SH-SY5Y (cell line): ENCODE results near the gene TRIM8.

ENCODE experiments used
- GATA2 ChIP-seq: IDR thresholded peaks from 2 replicates; pipeline ENCODE4 v1.6.1; 2011; ENCODE audit warnings: mild to moderate bottlenecking, low read depth, low read length
- GATA3 ChIP-seq: IDR thresholded peaks from 2 replicates; pipeline ENCODE4 v1.6.1; 2011; ENCODE audit warnings: low read depth, mild to moderate bottlenecking, low read length, moderate library complexity

Gene TRIM8

DNA sequence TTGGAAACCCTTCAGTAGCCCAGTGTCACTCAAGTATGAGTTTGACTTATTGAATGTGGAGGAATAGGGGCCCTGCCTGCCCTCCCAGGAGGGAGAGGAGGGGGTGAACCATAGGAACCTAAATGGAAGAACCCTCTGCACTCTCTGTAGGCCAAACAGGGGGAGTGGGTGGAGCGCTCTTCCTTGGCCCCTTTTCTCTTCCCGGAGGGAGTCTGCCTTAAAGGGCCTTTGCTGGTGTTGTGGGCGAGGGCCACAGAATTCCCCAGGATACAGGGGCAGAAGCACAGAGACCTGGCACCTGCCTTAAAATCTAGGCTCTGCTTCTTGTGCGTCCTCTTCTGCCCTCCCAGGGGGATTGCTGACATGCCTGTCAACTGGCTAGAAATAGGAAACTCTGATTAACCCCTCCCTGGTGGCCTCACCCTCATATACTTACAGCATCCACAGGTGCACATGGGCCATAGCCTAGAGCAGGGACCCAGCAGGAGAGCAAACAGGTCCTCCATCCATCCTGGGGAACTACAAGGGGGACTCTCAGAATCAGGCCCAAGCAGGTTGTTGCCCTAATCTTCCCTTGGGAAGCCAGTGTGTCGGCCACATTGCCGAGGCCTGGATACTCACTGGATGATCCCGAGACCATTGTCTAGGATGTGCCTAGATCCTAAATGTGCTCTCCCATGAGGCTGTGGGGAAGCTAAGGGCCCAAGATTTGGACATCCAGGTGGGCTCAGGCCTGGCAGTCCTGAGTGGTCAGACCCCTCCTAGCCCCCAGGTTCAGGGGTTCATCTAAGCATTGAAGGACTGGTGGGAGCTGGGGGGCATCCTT lies 3.4 kb downstream of the TRIM8 start:
- TF ChIP-seq GATA2 (no peak), GATA3 (no peak)

DNA sequence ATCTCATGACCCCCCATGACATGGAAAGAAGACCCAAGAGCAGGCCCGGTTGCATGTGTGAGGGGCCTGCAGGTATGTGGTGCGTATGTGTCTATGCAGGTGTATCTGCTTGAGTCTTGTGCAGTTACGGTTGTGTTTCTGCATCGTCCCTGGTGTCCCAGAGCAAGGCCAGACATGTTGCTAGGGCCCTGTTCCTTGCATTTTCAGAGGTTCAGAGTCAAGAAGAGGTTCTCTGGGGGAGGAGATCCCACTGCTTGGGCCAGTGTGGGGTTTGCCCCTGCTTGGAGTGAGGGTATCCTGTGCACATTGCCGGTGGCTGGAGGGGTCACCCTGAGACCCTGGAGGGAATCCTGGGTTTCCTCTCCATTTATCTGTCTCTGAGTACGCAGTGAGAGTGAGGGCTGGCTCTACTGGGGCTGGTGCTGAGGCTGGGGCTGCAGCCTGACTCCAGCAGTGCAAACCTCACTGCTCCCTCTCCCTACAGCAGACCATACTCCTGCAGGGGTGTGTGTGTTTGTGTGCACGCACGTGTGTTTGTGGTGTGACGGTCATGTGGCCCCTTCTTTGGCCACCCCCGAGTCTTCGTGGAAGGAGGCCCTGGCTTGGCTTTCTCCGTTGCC lies 4.1 kb downstream of the TRIM8 start:
- TF ChIP-seq GATA2 (no peak), GATA3 (no peak)

DNA sequence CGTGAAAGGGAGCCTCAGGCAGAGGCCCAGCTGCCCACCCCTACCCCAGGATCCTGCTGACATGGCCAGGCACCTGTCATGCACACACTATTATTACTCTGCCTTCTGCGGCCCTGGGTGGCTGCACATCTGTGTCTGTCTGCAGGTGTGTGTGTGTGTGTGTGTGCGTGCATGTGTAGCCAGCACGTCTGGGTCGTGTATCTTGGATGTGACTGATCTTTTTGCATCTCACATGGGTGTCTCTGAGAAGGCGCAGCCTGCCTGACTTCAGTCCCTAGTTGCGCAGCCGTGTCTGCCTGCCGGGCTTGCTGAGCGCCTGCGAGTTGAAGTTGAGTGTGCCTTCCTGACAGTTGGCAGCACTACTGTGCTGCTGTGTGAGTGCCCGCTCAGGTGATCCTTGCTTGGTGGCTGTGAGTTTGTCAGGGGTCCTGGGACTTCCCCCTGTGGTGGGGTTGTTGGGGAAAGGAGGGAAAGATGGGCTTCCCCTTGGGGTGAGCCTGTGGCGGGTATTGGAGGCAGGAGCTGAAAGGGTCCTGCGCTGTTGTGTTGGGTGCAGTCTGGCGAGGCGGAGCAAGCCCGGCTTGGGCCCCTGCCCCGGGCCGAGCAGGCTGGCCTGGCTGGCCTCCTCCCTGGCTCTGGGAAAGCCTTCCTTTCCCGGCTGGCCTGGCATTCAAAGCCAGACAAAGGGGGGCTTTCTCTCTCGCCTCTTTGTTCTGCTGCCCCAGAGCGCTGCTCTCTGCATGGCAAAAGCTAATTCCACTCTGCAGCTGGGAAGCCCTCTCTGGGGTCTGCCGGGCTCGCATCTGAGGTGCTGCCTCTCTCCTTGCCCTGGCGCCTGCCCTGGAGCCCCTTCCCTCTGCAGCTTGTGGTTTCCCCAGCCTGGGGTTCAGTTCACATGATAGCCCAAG lies 4.9 kb downstream of the TRIM8 start:
- no peak for TF ChIP-seq GATA2
- TF ChIP-seq GATA3 = no peak

DNA sequence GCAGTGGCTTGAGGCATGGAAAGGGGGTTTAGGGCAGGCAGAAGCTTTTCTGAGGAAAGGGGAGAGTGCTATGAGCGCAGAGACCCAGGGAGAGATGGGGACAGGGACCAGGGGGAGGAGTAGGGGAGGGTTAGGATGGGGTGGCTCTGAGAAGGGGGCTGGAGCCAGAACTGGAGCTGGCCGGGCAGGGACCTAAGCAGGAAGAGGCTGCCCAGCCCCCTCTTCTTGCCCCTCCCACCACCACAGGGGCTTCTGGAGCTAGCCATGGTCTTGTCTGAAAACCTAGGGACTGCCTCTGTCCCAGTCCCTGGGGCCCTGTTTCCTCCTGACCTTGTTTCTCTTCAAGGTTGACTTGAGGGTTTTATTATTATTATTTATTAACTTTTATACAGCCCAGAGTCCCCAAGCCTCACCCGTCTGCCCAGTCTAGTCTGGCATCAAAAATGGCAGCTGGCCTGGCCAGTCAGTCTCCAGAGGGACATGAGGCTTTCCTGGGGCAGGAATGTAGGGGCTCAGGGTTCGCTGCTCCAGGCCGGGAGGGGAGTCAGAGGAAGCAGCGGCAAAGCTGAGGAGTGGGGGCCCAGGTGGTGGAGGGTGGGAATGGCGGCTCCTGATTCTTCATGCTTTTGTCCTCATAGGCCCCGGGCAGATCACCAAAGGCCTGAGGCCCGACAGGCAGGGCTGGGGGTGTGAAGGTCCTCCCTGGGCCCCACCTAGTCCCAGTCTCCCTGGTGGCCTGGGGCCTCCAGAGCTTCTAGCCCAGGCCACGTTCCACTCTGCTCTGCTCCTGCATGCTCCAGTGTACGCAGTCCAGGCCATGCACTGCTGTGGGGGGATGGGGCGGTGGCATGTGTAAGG lies 5.7 kb downstream of the TRIM8 start:
- no peak for TF ChIP-seq GATA2
- no peak for TF ChIP-seq GATA3

DNA sequence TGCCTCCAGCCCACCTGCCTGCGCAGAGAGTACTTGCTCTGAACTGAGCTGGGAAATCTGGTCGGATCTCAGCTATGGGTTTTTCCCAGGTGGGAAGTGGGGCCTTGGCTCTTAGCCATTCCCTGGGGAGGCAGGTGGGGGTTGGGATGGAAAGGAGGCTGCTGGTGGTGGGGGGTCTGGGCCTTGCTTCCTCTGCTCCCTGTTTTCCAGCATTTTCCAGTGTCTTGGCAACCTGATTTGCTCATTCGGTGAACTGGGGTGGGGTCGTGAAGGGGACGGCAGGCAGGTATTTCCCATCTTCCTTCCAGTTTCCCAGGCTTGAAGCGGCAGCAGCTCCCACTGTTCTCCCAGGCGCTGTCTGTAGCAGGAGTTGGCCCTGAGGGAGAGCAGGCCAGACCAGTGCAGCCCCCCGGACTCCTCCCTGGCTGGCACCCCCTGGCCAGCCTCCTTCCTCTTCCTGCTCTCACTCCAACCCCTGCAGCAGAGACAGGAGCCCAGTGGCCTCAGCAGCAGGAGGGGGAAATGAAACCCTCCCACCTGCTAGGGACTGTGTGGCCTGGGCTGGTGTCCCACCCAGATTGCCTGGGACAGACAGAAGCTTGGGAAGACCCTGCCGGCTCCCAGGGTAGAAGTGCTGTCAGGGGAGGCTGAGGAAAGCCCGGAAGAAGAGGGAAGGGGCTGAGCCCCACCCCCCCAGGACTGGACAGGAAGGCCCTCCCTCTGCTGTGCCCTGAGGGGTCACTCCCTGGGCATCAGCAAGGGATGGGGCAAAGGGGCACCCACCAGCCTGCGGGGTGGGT lies 6.6 kb downstream of the TRIM8 start:
- TF ChIP-seq GATA2 (no peak), GATA3 (no peak)

DNA sequence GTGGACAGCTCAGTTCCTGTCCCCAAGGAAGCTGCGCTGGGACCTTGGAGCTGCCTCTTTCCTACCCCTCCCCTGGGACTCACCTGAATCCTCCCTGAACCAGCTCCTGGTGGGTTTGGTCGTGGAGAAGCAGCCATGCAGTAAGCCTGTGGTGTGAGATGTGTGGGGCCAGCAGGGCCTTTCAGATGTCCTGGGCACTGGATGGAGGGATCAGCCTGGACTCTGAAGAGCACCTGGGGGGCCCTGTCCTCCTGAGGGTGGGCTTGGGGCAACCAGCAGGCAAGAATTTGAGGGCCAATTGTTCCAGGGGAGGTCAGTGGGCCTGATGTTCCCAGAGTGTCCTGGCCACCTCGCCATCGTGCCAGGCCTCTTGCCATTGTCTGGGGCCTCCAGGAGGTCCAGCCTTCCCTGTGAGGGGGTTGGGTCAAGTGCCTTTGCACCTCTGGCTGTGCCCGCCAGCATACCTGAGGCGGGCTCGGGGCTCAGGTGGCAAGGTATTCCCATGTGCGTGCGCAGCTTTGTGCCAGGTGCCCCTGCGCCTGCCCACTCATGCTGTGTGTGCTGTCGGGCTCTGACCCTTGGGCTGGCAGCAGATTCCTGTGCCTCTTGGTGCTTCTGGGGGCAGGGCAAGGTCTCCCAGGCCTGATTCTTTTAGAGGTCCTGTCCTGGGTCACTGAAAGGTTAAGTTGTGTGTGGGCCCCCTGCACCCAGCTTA lies 7.3 kb downstream of the TRIM8 start:
- TF ChIP-seq GATA3 (no peak), GATA2 (no peak)

DNA sequence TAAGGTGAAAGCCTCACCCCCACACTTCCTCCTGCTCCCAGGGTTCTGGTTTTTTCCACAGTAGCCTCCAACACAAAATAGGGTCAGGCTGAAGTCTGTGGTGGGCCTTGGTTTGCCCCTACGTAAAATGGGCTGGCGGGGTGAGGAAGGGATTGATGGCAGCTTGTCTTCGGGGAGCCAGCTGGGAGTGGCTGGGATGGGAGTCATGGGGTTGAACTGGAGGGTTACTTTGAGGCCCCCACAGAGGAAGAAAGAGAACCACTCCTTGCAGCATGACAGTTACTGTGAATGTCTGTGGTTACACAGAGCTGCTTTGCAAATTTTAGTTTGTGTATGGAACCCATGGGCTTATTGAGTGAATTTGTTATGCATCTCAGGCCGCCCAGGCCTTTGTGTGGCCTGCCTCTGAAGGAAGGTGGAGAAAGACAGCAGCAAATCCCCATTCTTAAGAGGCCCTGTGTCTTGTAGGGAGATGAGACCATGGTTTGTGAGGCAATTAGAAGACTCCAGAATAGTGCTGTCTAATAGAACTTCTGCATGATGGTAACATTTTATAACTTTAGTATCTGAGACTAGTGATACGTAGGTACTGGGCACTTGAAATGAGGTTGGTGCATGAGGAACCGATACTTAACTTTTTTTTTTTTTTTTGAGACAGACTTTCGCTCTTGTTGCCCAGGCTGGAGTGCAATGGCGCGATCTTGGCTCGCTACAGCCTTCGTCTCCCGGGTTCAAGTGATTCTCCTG lies 8.1 kb downstream of the TRIM8 start:
- TF ChIP-seq GATA2 (no peak), GATA3 (no peak)

DNA sequence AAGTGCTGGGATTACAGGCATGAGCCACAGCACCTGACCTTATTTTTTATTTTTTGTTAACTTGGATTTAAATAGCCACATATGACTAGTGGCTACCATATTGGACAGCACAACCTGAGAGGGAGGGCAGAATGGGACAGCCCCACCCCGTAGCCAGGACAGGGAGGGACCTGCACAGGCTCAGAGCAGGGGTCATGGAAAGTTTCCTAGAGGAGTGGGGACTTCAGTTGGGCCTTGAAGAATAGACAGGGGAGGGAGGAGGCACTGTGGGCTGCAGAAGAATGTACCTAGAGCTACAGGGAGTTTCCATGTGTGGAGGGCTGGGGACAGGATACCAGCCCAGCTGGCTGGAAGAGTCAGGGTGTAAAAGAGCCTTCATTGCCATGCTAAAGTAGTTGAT lies 8.8 kb downstream of the TRIM8 start:
- no peak for TF ChIP-seq GATA3
- no peak for TF ChIP-seq GATA2

DNA sequence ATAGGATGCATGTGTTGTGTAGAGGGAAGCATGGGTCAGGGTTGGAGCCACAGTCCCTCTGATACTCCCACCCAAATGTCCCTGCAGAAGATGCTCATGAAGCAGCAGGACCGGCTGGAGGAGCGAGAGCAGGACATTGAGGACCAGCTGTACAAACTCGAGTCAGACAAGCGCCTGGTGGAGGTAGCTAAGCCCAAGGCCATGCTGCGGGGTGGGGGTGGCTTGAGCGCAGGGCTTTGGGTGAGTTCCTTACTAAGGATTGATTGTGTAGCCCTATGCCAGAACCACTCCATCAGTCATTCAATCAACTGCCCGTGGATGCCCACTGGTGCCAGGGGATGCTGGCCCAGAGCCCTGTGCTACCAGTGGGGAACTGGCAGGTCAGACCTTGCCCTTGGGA lies 10.3 kb downstream of the TRIM8 start:
- no peak for TF ChIP-seq GATA3

DNA sequence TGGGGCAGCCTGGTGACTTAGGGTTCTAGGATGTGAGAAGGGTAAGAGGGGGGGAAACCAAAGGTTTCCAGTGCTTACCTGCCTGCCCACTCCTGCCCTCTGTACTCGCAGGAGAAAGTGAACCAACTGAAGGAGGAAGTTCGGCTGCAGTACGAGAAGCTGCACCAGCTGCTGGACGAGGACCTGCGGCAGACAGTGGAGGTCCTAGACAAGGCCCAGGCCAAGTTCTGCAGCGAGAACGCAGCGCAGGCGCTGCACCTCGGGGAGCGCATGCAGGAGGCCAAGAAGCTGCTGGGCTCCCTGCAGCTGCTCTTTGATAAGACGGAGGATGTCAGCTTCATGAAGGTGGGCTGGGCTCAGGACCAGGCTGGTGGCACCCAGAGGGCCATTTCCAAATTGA lies 10.7 kb downstream of the TRIM8 start:
- no peak for TF ChIP-seq GATA3

DNA sequence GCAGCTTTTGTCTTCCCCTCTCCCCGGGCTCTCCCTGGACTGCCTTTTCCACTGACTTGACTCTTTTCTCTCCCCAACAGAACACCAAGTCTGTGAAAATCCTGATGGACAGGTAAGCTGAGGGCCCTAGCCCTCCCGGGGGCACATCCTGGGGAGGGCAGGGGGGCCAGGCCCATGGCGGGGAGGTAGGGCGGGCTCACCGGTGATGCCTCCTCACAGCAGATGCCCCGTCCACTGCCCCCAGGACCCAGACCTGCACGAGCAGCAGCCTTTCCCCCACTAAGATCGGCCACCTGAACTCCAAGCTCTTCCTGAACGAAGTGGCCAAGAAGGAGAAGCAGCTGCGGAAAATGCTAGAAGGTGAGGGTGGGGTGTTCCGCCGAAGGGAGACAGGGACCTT lies 11.7 kb downstream of the TRIM8 start:
- TF ChIP-seq GATA3 = no peak
- TF ChIP-seq GATA2 = no peak
